MM.1S (cell line): Measurements from ENCODE around the gene RNF220.

Source experiments
- CTCF ChIP-seq: fragments of 300-600 bp; sonication (generic); IDR thresholded peaks from 2 replicates; pipeline ENCODE4 v1.5.1; 2016; ENCODE audit warnings: antibody characterized with exemption, low read length, mixed read lengths
- EZH2 ChIP-seq: fragments of 300-600 bp; sonication (generic); optimal IDR thresholded peaks from 2 replicates; pipeline ENCODE3; 2017; ENCODE audit warnings: low read depth, mild to moderate bottlenecking, antibody characterized with exemption, low read length, mixed read lengths
- EZH2phosphoT487 ChIP-seq: fragments of 300-600 bp; sonication (generic); IDR thresholded peaks from 2 replicates; pipeline ENCODE4 v1.6.1; 2018; ENCODE audit warnings: antibody characterized with exemption, low read length

- TF ChIP-seq CTCF (no peak), EZH2phosphoT487 (no peak), EZH2 (no peak)
Observed at GRCh38 chr1:44515416-44515815, 110.4 kb downstream of the RNF220 start.
